BE2C (cell line): Measurements from ENCODE around the gene PSG2.
"Not testable (repeated sequence)": the region's sequence is repeated elsewhere in the genome, so short reads cannot be mapped to it uniquely, and the experiment has no call there.

Source experiments
- DNase-seq: peaks from one replicate; pipeline ENCODE4 v3.0.0-alpha.2; 2020
- H3K27me3 ChIP-seq: fragments of 250-450 bp; sonication (Bioruptor Pico); 2 replicates; pipeline ENCODE4 v1.5.1; 2020; ENCODE audit warnings: mild to moderate bottlenecking
- H3K36me3 ChIP-seq: fragments of 250-450 bp; sonication (Bioruptor Pico); 2 replicates; pipeline ENCODE4 v1.5.1; 2020; ENCODE audit warnings: mild to moderate bottlenecking
- H3K4me1 ChIP-seq: fragments of 250-450 bp; sonication (Bioruptor Pico); 2 replicates; pipeline ENCODE4 v1.5.1; 2020
- H3K4me3 ChIP-seq: 2 replicates; pipeline ENCODE4 v1.5.1; 2011; ENCODE audit warnings: low read depth, low read length
- H3K9me3 ChIP-seq: fragments of 250-450 bp; sonication (Bioruptor Pico); 2 replicates; pipeline ENCODE4 v1.5.1; 2020
- TF ChIP-seq, protein P1 (sequence below): IDR thresholded peaks from 2 replicates; pipeline ENCODE4 v1.5.1; 2012; ENCODE audit warnings: mild to moderate bottlenecking, low read depth, low read length

The PSG2 gene

DNA sequence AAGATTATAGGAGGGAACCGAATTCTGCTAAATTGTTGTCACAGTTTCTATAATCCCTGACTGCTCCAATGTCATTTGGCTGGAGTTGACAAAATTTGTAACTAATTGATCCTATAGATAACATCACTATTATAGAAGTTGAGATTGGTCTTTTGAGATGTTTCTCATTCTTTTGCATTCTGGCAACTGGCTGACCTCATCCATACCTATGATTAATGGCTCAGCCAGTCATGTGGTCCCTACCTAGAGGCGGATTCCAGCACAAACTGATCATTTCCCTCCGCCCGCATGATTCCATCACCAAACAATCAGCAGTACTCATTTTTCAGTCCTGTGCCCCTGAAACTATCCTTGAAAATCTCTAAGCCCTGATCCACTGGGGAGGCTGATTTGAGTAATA is 4.2 kb downstream of the PSG2 start:
- H3K4me3 ChIP-seq: no peak overlapping the region
- no peaks in the 10 kb centered on the region for H3K27me3 ChIP-seq
- TF ChIP-seq, protein P1, sequence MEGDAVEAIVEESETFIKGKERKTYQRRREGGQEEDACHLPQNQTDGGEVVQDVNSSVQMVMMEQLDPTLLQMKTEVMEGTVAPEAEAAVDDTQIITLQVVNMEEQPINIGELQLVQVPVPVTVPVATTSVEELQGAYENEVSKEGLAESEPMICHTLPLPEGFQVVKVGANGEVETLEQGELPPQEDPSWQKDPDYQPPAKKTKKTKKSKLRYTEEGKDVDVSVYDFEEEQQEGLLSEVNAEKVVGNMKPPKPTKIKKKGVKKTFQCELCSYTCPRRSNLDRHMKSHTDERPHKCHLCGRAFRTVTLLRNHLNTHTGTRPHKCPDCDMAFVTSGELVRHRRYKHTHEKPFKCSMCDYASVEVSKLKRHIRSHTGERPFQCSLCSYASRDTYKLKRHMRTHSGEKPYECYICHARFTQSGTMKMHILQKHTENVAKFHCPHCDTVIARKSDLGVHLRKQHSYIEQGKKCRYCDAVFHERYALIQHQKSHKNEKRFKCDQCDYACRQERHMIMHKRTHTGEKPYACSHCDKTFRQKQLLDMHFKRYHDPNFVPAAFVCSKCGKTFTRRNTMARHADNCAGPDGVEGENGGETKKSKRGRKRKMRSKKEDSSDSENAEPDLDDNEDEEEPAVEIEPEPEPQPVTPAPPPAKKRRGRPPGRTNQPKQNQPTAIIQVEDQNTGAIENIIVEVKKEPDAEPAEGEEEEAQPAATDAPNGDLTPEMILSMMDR: no peak
- H3K9me3 ChIP-seq: no peaks in the 10 kb centered on the region
- H3K4me1 ChIP-seq: no peaks in the 10 kb centered on the region
- no peaks in the 10 kb centered on the region for H3K36me3 ChIP-seq
- DNase-seq: no peak

DNA sequence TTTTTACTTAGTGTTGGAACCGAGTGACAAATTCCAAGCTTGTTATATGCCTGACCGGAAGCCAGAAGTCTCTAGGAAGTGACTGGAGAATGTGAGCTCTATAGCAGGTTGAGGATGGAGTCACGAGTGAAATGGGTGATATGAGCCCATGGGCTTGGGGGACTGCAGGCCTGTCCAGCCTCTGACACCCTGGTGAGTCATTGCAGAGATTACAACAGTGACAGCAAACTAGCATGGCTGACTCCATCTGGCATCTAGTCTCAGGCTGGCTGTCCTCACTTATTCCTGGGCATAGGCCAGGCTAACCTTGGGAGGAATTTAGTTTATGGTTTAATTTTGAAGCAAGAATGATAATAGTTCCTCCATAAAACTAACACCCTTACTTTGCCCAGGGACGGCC is 4.6 kb downstream of the PSG2 start:
- H3K27me3 ChIP-seq, H3K4me3 ChIP-seq, DNase-seq, H3K9me3 ChIP-seq, H3K4me1 ChIP-seq, H3K36me3 ChIP-seq: not testable (repeated sequence)

DNA sequence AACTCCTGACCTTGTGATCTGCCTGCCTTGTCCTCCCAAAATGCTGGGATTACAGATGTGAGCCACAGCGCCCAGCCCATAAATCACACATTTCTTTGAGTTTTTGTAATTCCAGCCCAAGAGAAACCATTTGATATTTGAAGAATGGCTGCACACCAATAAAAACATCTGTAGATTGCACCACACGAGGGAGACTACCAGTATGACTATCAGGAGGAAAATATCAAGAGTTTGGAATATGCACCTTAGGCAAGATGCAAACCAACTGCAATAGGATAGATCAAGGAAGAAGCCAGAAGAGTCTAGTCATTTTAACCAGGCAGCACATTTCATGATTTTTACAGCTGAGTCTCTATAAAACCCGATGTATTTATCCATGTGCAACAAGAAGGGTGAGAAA is 20.1 kb downstream of the PSG2 start:
- H3K4me1 ChIP-seq, H3K36me3 ChIP-seq, H3K9me3 ChIP-seq, DNase-seq, H3K4me3 ChIP-seq, H3K27me3 ChIP-seq: not testable (repeated sequence)

DNA sequence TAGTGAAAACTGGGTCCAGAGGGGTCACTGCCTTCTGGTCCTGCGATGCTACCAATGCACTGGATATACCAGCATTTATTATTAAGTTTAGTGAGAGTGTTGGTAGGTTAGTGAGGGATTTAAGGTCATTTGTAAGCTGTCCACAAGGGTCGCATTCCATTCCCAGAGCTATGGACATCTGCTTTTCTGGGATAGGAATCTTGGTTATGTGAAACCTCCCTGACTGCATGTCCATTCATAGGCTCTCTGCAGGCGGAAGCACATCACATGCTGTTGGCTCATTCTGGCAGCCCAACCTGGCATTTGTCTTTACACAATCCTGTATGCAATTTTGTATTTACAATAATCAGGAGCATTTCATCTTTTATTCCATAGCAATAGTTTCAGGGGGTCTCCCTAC is 21.2 kb downstream of the PSG2 start:
- H3K36me3 ChIP-seq, H3K9me3 ChIP-seq, H3K27me3 ChIP-seq, H3K4me3 ChIP-seq, DNase-seq, H3K4me1 ChIP-seq: not testable (repeated sequence)

DNA sequence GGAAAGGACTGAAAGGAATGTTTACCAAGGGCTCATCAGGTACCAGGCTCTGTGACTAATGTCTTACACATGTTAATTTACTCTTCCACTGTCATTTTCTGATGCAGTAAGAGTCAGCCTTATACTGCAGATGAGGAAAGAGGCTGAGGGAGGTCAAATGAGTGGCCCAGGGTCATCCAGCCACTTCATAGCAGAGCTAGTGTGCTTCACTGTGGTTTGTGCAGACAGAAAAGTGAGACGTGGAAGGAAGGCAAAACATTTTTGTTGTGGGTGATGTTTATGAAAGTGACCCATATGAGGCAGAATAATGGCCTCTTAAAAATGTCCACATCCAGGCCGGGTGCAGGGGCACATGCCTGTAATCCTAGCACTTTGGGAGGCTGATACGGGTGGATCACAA is 22.2 kb downstream of the PSG2 start:
- H3K9me3 ChIP-seq, H3K4me1 ChIP-seq, DNase-seq, H3K4me3 ChIP-seq, H3K27me3 ChIP-seq, H3K36me3 ChIP-seq: not testable (repeated sequence)

DNA sequence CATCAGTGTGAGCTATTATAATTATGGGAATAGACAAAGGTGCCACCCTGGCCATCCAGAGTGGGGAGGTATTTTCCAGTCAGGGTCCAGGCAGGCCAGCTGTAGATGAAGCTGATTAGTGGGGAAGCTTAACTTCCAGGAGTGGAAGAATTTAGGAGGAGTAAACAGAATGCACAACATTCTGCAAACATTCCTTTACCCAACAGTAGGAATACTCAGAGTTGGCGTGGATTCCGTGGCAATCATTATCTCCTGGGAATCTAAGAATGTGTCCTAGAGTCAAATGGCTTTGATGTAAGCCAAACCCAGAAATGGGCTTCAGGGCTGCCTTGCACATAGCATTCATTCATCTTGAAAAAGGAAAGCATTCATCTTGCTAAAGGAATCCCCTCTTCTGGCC is 23.0 kb downstream of the PSG2 start:
- not testable (repeated sequence) for DNase-seq, H3K27me3 ChIP-seq, H3K9me3 ChIP-seq, H3K4me1 ChIP-seq, H3K4me3 ChIP-seq, H3K36me3 ChIP-seq

DNA sequence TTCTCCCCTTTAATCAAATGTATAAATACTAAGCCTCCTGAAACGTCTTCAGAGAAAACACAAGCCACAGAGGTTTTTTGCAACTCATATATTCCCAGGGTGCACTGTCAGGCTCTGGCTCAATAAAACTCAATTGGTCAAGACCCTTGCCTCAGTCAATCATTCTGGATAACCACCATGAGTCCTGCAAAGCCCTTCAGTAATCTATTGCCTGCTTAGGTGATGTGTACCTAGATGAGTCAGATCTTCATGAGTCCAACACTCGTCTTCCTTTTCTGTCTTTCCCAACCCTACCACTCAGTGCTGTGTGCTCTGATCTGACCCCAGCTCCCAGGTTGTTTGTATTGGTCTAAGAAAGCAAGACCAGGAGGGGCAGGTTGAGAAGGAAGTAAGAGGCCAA is 24.1 kb downstream of the PSG2 start:
- H3K4me3 ChIP-seq, H3K9me3 ChIP-seq, DNase-seq, H3K36me3 ChIP-seq, H3K27me3 ChIP-seq, H3K4me1 ChIP-seq: not testable (repeated sequence)

DNA sequence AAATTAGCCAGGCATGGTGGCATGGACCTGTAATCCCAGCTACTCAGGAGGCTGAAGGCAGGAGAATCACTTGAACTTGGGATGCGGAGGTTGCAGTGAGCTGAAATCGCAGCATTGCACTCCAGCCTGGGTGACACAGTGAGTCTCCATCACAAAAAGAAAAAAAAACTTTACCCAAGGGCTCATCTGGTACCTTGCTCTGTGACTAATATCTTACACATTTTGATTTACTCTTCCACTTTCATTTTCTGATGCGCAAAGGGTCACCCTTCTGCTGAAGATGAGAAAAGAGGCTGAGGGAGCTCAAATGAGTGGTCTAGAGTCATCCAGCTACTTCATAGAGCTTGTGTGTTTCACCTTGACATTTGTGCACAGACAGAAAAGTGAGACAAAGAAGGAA is 34.5 kb downstream of the PSG2 start:
- H3K36me3 ChIP-seq, H3K4me1 ChIP-seq, DNase-seq, H3K9me3 ChIP-seq, H3K4me3 ChIP-seq, H3K27me3 ChIP-seq: not testable (repeated sequence)

DNA sequence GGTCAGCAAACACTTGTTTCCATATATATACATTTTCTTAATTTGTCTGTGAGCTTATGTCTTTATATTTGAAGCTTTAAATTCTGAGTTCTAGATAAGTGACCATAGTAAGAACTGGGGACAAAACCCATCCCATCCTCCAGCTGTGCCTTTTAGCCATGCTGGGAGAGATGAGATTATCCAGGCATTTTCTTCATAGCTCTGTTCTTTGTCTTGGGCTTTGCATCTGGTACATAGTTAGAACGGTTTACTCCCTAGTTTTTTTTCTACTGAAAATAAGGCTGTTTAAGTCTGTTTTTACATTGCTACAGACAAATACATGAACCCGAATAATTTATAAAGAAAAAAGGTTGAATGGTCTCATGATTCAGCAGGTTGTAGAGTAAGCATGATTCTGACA is 35.9 kb downstream of the PSG2 start:
- not testable (repeated sequence) for H3K4me3 ChIP-seq, DNase-seq, H3K27me3 ChIP-seq, H3K36me3 ChIP-seq, H3K4me1 ChIP-seq, H3K9me3 ChIP-seq

DNA sequence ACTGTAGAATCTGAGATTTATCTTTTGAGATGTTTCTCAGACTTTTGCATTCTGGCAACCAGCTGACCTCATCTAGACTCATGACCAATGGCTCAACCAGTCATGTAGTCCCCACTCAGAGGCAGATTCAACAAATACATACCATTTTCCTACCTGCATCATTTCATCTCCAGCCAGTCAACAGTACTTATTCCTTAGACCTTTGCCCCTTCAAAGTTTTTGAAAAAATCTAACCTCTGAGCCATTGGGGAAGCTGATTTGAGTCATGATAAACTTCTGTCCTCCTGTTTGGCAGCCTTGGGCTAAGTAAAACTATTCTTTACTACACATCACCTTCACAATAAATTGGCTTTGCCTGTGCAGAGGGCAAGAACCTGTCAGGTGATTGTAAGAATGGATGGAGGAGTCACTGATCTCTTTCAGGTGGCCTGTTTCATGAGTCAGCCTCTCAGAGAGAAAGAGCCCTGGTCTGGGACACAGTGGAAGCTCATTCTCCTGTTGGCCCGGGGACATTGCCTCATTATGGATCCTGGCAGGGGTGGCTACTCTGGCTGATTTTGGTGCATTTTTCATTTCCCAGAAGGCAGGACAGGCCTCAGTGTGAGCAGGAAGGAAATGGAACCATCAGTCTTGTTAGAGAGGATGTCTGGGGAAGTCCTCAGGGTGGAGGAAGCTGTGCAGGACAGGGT is 38.9 kb downstream of the PSG2 start:
- not testable (repeated sequence) for H3K9me3 ChIP-seq, H3K27me3 ChIP-seq, H3K4me3 ChIP-seq, H3K36me3 ChIP-seq, DNase-seq, H3K4me1 ChIP-seq

DNA sequence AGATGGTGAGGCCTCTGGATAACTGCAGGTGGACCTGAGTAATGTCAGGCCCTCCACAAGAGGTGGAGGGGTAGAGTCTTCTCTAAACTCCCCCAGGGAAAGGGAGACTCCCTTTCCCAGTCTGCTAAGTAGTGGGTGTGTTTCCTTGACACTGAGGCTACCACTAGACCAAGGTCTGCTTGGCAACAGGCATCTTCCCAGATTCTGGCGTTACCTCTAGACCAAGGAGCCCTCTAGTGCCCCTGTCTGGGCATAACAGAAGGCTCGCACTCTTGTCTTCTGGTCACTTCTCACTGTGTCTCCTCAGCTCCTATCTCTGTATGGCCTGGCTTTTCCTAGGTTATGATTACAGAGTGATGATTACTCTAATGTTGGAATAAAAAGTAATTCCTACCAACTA is 50.9 kb downstream of the PSG2 start:
- DNase-seq, H3K36me3 ChIP-seq, H3K4me3 ChIP-seq, H3K9me3 ChIP-seq, H3K4me1 ChIP-seq, H3K27me3 ChIP-seq: not testable (repeated sequence)

DNA sequence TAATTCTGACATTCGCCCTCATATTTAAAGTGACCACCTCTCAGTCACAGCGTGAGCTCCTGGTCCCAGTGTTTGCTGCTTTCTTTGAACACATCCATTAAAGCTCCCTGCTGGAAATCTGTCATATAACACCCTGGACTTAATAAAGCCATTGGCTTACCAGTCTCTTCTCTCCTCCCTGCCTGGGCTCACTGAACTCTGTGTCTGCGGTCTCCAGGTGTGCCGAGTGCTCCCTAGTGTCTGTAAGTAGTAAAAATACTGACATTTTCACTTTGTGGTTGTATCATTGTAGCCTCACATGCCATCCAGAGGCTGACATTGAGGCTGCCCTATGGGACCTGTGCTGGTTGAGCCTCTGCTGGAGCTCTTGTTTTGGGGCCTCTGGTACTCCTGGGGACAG is 53.6 kb downstream of the PSG2 start:
- Histone ChIP-seq H3K27me3 (no peaks in the 10 kb centered on the region), H3K9me3 (no peaks in the 10 kb centered on the region), H3K4me3 (no peak overlapping the region), H3K4me1 (no peaks in the 10 kb centered on the region), H3K36me3 (no peaks in the 10 kb centered on the region)
- DNase-seq: no peak
- TF ChIP-seq, protein P1: no peak
